Activated CD4-positive, alpha-beta T cell treated with anti-CD3 and anti-CD28 coated beads, Interleukin-2, amount 50 U/mL, for 16 hours (primary cell): ENCODE measurements around the gene SOX13.
"Not testable (repeated sequence)": the region's sequence is repeated elsewhere in the genome, so short reads cannot be mapped to it uniquely, and the experiment has no call there.

Source experiments
- DNase-seq: peaks from one replicate; pipeline ENCODE4 v3.0.0-alpha.2; 2020

The SOX13 gene

GRCh38 chr1:204072931-204073836, at the start of gene SOX13:
TSS of gene SOX13 (plus strand) at chr1:204073115. CDS start at chr1:204112916, 39,801 bp downstream.
- DNase-seq: peak; percentile 26

DNA sequence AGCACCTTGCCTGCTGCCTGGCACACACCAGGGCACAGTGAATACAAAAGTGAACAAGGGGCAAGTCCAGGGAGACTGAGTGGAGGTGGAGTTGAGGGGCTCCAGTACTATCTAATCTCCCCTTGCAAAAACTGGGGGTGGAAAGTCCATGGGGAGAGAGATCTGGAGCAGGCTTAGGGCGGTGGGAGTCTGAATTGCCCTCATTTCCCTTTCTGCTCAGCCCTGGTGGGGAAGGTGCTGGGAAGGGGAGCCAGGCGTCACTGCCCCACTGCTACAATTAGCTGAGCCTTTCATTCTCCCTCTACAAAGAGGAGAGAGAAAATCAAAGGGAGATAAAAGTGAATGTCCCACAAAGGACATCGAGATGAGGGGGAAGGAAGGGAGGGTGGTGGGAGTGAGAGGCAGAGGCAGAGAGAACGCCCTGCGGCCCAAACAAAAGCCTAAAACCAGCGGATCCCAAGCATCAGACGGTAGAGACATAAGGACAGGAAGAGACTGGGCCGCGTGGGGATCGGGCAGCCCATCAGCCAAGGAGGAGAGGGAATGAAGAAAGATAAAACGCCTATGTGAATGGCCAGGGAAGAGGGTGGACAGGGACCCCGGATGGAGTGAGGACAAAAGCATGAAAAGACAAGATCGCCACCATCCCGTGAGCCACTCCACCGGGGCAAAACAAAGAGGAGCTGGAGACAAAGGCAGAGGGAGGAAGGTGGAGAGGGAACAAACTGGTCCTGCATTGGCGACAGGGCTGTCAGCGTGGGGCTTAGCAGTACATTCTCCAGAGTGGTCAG, 46.8 kb upstream of the SOX13 start:
- DNase-seq: no peak

DNA sequence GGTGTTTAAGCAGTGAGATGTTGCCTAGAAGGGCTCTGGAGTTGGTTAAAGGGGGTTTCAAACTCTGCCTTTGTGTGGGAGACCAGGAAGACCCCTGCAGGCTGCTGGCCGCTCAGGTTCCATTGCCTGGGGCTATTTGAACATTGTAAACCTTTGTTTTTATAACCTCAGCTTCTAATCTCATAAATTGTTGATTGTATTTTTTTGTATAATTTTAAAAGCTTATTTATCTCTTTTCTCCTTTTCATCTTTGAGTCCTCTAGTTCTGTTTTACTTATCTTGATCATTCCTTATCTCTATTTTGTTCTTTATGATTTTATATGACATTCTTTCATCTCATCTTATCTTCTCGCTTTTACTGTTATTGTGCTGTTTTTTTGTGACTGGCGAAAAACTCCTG, 45.5 kb upstream of the SOX13 start:
- DNase-seq: no peak

DNA sequence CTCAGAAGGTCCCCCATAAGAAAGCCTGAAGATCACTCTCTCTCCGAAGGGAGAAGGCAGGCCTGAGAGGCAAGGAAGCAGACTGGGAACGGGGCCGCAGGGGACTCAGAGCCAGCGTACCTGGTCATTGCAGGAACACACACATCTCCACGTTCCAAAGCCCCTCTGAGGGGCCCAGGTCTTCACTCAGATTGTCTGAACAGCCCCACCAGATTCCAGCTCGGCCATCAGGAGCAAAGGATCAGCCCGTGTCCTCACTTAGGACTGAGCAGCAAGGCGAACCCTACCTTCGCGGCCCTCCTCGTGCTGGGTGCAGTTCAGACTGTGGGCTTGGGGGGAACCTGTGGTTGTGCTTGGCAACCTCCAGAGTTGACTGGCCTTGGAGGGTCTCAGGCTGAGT, 43.9 kb upstream of the SOX13 start:
- DNase-seq: no peak

GRCh38 chr1:204031098-204031710, 41.7 kb upstream of the SOX13 start:
- DNase-seq: no peak

GRCh38 chr1:204032642-204033235, 40.2 kb upstream of the SOX13 start:
- DNase-seq: no peak

GRCh38 chr1:204033306-204033705, 39.6 kb upstream of the SOX13 start:
- no peak for DNase-seq

DNA sequence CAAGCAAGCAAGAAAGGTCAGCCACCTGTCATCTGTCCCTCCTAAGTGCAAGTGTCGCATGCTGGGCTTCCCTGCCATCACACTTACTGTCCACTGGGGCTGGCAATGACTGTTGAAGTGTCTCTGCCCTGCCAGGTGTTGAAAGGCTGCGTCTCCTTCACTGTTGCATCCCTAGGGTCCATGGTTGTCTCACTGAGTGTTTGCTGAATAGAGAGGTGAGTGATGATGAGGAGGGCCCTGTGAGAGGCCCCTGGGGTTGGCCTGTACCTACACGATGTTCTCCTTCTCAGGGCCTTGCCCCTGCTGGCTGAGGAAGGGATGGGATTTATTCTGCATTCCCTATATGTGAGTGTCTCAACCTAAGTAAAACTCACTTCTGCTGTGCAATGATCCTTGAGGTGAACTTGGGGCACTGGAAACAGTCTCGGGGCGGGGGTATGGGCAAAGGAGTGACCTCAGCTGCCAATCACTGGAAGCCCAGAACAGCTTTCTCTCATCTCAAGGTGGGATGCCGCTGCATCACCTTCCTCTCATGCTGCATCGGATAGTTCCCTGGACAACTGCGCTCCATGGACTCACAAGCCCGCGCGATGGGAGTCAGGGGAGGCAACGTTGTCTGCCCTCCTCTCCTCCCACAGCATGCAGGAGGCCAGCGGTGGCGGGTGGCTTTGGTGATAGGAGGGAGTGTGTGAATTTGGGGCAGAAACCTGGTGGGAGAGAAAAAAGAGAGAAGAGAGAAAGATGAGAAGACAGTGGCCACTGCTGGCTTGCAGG, 35.8 kb upstream of the SOX13 start:
- DNase-seq: no peak

GRCh38 chr1:204041232-204041767, 31.6 kb upstream of the SOX13 start:
- DNase-seq: no peak

DNA sequence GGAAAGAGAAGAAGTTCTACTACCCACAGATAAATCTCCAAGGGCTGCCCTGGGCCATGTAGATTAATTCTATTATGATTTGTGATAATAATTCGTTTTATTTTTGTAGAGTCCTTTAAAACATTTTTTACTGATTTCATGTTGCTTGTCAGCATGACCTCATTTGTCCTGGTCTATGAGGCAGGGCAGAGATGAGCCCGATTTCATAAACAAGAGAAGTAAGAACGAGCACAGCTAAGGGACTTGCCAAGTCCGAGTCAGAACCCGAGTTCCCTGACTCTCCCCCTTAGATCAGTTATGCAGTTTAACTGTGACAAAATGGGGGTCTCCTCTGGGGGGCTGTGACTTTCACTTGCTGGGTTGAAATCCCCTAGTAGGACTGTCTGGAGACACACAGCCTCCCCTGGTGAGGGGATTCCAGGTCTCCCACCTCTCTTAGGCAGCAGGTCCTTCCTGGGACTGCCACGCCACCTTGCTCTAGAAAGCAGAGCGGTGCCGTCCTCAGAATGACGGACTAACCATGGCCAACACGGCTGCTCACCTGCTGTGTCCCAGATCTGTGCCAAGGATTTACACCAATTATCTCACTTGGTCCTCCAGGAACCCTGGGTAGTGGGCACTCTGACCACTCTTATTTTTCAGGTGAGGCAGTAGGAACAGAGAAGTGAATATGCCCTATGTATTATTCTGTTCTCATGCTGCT, 31.0 kb upstream of the SOX13 start:
- no peak for DNase-seq

- no peak for DNase-seq
Measured at GRCh38 chr1:204042516-204042915, 30.4 kb upstream of the SOX13 start.

DNA sequence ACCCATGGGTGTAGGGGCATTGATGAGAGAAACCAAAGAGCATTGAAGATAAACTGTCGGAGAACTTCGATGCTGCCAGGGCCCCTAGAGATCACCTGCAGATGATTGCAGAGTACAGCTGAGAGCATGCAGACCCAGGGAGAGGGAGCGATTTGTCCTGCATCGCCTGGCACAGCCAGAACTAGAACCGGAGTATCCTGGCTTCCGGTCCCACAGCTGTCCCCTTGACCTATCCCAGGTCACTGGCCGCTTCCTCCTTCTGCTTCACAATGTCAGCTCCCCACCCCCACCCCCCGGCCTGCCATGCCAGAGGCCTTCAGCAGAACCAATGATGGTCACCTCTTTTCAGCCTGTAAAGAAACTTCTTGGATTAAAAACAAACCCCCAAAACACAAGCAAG, 29.2 kb upstream of the SOX13 start:
- DNase-seq: no peak

DNA sequence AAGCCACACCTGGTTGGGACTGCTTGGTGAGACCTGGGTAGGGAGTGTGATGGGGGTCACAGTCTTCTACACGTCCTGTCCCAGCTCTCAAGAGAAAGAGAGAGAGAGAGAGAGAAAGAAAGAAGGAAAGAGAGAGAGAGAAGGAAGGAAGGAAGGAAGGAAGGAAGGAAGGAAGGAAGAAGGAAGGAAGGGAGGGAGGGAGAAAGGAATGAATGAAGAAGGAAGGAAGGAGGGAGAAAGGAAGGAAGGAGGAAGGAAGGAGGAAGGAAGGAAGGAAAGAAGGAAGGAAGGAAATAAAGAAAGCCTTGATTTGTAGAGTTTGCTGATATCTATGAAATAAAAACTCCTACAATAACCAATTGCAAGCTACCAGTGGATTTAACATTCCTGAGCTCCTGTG, 28.5 kb upstream of the SOX13 start:
- no peak for DNase-seq

GRCh38 chr1:204045430-204045829, 27.5 kb upstream of the SOX13 start:
- DNase-seq: no peak

DNA sequence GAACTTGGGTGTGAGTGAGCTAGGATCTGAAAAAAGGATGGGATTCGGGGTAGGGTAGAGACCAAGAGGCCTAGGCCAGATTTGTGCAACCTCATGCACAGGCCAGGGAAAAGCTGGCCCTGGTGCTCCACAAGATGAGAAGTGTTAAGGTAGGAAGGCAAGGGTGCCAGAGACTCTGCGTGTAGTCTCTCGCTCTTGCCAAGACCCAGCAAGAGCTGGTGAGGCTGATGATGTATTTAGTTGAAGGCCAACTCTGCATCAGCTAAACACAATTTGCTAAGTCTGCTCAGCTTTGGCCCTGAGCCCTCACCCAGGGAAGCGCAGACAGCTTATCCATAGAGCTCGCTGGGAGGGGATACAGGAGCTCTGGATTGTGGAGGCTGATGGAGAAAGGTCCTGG, 26.6 kb upstream of the SOX13 start:
- no peak for DNase-seq

GRCh38 chr1:204048796-204049195, 24.1 kb upstream of the SOX13 start:
- DNase-seq: not testable (repeated sequence)

DNA sequence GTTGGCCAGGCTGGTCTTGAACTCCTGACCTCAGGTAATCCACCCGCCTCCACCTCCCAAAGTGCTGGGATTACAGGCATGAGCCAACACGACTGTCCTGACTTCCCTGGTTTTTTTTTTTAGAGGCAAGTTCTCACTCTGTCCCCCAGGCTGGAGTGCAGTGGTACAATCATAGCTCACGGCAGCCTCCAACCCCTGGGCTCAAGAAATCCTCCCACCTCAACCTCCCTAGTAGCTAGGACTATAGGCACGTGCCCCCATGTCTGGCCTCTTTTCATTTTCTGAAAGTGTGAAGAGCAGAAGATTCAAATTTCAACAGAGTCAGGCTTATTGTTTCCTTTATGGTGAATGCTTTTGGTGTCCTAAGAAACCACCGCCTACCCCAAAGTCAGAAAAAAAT, 21.7 kb upstream of the SOX13 start:
- DNase-seq: no peak

GRCh38 chr1:204051718-204052117, 21.2 kb upstream of the SOX13 start:
- no peak for DNase-seq

DNA sequence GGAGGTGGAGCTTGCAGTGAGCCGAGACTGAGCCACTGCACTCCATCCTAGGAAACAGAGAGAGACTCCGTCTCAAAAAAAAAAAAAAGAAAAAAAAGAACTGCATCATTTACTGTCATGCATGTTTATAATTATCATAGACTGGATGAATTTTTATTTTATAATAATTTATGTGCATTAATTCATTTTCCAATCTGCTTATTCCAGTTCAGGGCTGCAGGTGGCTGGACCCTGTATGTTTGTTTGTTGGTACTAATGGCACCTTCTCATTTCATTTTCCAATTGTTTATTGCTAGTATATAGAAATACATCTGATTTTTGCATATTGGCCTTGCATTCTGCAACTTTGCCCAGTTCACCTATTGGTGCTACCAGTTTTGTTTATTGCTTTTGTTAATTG, 19.0 kb upstream of the SOX13 start:
- no peak for DNase-seq

DNA sequence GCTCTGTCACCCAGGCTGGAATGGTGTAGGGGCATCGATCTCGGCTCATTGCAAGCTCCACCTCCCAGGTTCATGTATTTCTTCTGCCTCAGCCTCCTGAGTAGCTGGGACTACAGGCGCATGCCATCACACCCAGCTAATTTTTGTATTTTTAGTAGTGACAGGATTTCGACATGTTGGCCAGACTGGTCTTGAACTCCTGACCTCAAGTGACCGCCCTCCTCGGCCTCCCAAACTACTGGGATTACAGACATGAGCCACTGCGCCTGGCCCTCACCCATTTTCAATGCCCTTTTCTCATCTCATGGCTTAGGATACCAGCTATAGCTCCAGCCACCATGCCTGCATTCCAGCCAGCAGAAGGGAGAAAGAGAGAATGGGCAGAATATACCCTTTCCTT, 12.9 kb upstream of the SOX13 start:
- DNase-seq: no peak

DNA sequence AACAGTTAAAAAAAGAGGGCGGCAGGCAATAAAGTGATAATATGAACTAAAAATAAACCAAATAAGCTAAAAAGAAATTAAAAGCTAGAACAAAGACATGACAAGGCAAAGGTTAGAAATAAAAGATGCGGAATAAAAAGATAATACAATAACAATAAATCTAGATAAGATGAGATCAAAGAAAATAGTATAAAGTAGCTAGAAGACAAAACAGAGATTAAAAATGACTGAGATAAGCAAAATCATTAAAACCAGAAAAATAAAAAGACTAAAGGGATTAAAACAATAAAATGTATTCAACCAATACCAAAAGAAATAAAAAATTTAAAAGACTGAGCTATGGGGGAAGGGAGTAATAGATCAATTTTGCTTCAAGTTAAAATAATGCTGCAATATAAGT, 10.8 kb upstream of the SOX13 start:
- no peak for DNase-seq
